ENCODE measurements around the gene TCF23. TPM values are rescaled to one million over a fixed set of nuclear protein-coding genes. Genes with fewer than 3 reads are reported as not detected.

Gene TCF23
- total RNA-seq, 1 experiment from 2014 or later: 0.13 TPM

GRCh38 chr2:27171351-27171848 lies 22.6 kb downstream of the TCF23 start:
- no peak overlapping the region for H3K27ac Mint-ChIP-seq
- ChIA-PET POLR2A (no interaction called here), CTCF (interaction anchor here (1.9 to 2.6 kb wide), 6 partner anchors 19 to 131 kb away, joined by 9 to 50 read pairs (median 18); partner anchors contain the start of gene PREB)
- H3K9me3 Mint-ChIP-seq: no peaks in the 10 kb centered on the region
- DNase-seq (ENCODE audit: low spot score) (no peak), ATAC-seq (no peak)
- no peaks in the 10 kb centered on the region for H3K36me3 Mint-ChIP-seq
- TF ChIP-seq GABPB1 (CRISPR knock-in tag; IDR thresholded peaks at IDR 0.05) (peak; percentile 97), ZNF281 (CRISPR knock-in tag; IDR thresholded peaks at IDR 0.05) (no peak)
- H3K4me1 Mint-ChIP-seq: peaks cover 11% of the 10 kb centered on the region
- H3K4me3 Mint-ChIP-seq: no peak overlapping the region
- H3K27me3 Mint-ChIP-seq (ENCODE audit: low read depth): peaks cover 9% of the 10 kb centered on the region

- no peaks in the 10 kb centered on the region for H3K9me3 Mint-ChIP-seq
- H3K4me3 Mint-ChIP-seq: no peak overlapping the region
- H3K27ac Mint-ChIP-seq: no peak overlapping the region
- ATAC-seq: 0 out of 2 replicates have a peak, but pooled peaks have one; percentile 19
- H3K36me3 Mint-ChIP-seq: no peaks in the 10 kb centered on the region
- no peaks in the 10 kb centered on the region for H3K4me1 Mint-ChIP-seq
- CTCF ChIA-PET: interaction anchor here (0.6 to 2.4 kb wide), 8 partner anchors 11 to 127 kb away, joined by 3 to 18 read pairs (median 3); partner anchors contain the start of genes KHK and TRIM54
- no peak for DNase-seq (ENCODE audit: low spot score)
- POLR2A ChIA-PET: interaction anchor here (0.5 to 1.1 kb wide), 3 partner anchors 20 to 918 kb away, joined by 3 read pairs; no protein-coding TSS in a partner anchor
- peaks cover 9% of the 10 kb centered on the region for H3K27me3 Mint-ChIP-seq (ENCODE audit: low read depth)
- no peak for TF ChIP-seq USF1 (CRISPR knock-in tag; IDR thresholded peaks at IDR 0.05)
- TF ChIP-seq ERG (CRISPR knock-in tag; IDR thresholded peaks at IDR 0.05): no peak
- no peak for TF ChIP-seq E2F5 (CRISPR knock-in tag; IDR thresholded peaks at IDR 0.05)
- no peak for TF ChIP-seq ELF4 (CRISPR knock-in tag; IDR thresholded peaks at IDR 0.05; ENCODE audit: low read depth)
- no peak for TF ChIP-seq ESRRA (CRISPR knock-in tag; IDR thresholded peaks at IDR 0.05; ENCODE audit: borderline replicate concordance)
- TF ChIP-seq AR (CRISPR knock-in tag; IDR thresholded peaks at IDR 0.05): no peak
- TF ChIP-seq ZMAT4 (CRISPR knock-in tag; IDR thresholded peaks at IDR 0.05): no peak
- no peak for TF ChIP-seq ZNF671 (CRISPR knock-in tag; IDR thresholded peaks at IDR 0.05)
- TF ChIP-seq ZNF532 (CRISPR knock-in tag; IDR thresholded peaks at IDR 0.05; ENCODE audit: borderline replicate concordance): no peak
- no peak for TF ChIP-seq MLX (CRISPR knock-in tag; IDR thresholded peaks at IDR 0.05)
- no peak for TF ChIP-seq ZNF512 (CRISPR knock-in tag; IDR thresholded peaks at IDR 0.05; ENCODE audit: borderline replicate concordance)
Observed at GRCh38 chr2:27174638-27175037, 25.8 kb downstream of the TCF23 start.
